Thyroid gland (tissue), 4 donors: ENCODE data around the gene HPS4.

Experiments
- CTCF ChIP-seq, 6 experiments: fragments of 200-600 bp in 3 of 6; fragments of 450-650 bp in 3 of 6; sonication (generic) in 3 of 6; IDR thresholded peaks; one replicate each; pipeline ENCODE4 v1.5.1; 2016 to 2019; ENCODE audit warnings: antibody characterized with exemption in 6 of 6, mild to moderate bottlenecking in 2 of 6, inconsistent platforms in 1 of 6, moderate library complexity in 1 of 6
- POLR2A ChIP-seq, 2 donors: fragments of 450-650 bp; IDR thresholded peaks; one replicate each; pipeline ENCODE4 v1.6.1; 2017; ENCODE audit warnings: antibody characterized with exemption in 2 of 2, mild to moderate bottlenecking in 2 of 2, moderate library complexity in 1 of 2

GRCh38 chr22:26479792-26480610 lies 3.6 kb downstream of the HPS4 start:
- no peak for TF ChIP-seq POLR2A (IDR thresholded peaks at IDR 0.05)
- no peak for TF ChIP-seq CTCF (IDR thresholded peaks at IDR 0.05)
